ENCODE data around the gene CTTNBP2.

CTTNBP2 gene

GRCh38 chr7:117810642-117811512 is 62.4 kb downstream of the CTTNBP2 start:
- no peaks in the 10 kb centered on the region for H3K9me3 Mint-ChIP-seq
- H3K36me3 Mint-ChIP-seq: no peaks in the 10 kb centered on the region
- H3K27ac Mint-ChIP-seq: no peak overlapping the region
- no peaks in the 10 kb centered on the region for H3K4me1 Mint-ChIP-seq
- H3K27me3 Mint-ChIP-seq: no peaks in the 10 kb centered on the region
- H3K4me3 Mint-ChIP-seq: no peak overlapping the region

DNA sequence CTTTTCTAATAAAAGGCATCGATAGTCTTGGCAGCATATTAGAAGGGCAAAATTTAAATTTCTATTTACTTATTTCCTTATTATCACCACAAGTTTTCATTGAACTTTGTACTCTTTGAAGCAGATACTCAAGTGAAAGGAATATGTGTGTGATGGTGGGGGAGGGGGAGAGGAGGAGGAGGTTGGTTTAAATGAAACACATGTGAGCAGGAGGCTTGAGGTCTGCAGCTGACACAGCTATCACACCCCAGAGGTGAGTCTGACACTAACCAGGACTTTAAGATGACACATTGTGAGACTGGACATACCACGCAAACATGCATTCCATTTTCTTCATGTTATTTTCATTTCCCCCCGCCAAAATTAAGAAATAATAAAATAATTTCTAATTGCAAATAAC is 63.3 kb downstream of the CTTNBP2 start:
- Mint-ChIP-seq H3K36me3 (no peaks in the 10 kb centered on the region), H3K4me3 (no peak overlapping the region), H3K27me3 (no peaks in the 10 kb centered on the region)

GRCh38 chr7:117808910-117809705 is 64.1 kb downstream of the CTTNBP2 start:
- no peak overlapping the region for H3K27ac Mint-ChIP-seq
- no peak overlapping the region for H3K4me3 Mint-ChIP-seq
- no peaks in the 10 kb centered on the region for H3K4me1 Mint-ChIP-seq
- H3K27me3 Mint-ChIP-seq: no peaks in the 10 kb centered on the region
- no peaks in the 10 kb centered on the region for H3K36me3 Mint-ChIP-seq
- H3K9me3 Mint-ChIP-seq: no peaks in the 10 kb centered on the region

More for the DNA sequence above, 63.3 kb downstream of the CTTNBP2 start:
- Mint-ChIP-seq H3K27ac (no peak overlapping the region), H3K9me3 (no peaks in the 10 kb centered on the region), H3K4me1 (no peaks in the 10 kb centered on the region)

- no peak overlapping the region for H3K27ac Mint-ChIP-seq
Observed at GRCh38 chr7:117808341-117808757, 64.9 kb downstream of the CTTNBP2 start.

DNA sequence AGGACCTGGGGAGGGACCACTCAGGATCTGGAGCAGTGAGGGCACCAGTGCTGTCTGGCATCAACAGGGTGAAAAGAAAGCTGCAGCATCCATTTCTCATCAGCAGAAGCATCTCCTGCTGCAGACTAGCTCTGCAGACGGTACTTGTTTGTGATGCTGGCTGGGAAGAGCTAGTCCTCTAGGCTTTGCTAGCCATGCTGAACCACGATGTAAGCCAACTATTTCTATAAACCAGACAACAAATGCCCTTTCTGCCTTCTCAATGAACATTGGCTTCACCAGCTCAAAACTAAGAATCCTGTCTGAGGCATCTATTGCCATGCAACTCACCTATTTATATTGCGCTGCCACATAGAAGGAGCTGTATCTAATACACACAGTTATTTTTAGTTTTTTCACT is 65.6 kb downstream of the CTTNBP2 start:
- Mint-ChIP-seq H3K4me1 (no peaks in the 10 kb centered on the region), H3K9me3 (peaks cover 4% of the 10 kb centered on the region), H3K36me3 (no peaks in the 10 kb centered on the region), H3K27ac (no peak overlapping the region), H3K4me3 (no peak overlapping the region), H3K27me3 (no peaks in the 10 kb centered on the region)

More at GRCh38 chr7:117808341-117808757, 64.9 kb downstream of the CTTNBP2 start:
- Mint-ChIP-seq H3K4me3 (no peak overlapping the region), H3K36me3 (no peaks in the 10 kb centered on the region), H3K9me3 (peaks cover 3% of the 10 kb centered on the region), H3K27me3 (no peaks in the 10 kb centered on the region), H3K4me1 (no peaks in the 10 kb centered on the region)

- no peaks in the 10 kb centered on the region for H3K4me1 Mint-ChIP-seq
- H3K27me3 Mint-ChIP-seq: no peaks in the 10 kb centered on the region
- H3K27ac Mint-ChIP-seq: no peak overlapping the region
- H3K36me3 Mint-ChIP-seq: no peaks in the 10 kb centered on the region
- H3K9me3 Mint-ChIP-seq: peaks cover 4% of the 10 kb centered on the region
- no peak overlapping the region for H3K4me3 Mint-ChIP-seq
Observed at GRCh38 chr7:117806011-117806410, 67.2 kb downstream of the CTTNBP2 start.

DNA sequence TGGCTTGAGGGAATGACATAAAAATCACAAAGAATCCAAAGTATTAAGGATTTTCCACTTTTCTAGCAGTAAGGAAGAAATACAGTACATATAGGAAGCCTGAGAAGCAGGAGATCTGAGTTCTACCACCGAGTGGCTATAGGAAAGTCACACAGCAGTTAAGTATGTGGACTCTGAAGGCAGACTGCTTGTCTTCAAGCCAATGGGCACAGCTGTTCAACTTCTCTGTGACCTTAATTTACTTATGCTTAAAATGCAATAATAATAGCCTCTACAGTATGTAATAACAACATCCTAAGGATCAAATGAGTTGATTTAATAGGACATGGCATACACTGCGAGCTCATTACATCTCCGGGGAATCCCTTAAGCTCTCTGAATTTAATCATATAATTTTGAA is 68.0 kb downstream of the CTTNBP2 start:
- Mint-ChIP-seq H3K9me3 (peaks cover 4% of the 10 kb centered on the region), H3K27ac (no peak overlapping the region), H3K4me3 (no peak overlapping the region), H3K4me1 (no peaks in the 10 kb centered on the region), H3K36me3 (no peaks in the 10 kb centered on the region), H3K27me3 (no peaks in the 10 kb centered on the region)

GRCh38 chr7:117803476-117803875 is 69.8 kb downstream of the CTTNBP2 start:
- Mint-ChIP-seq H3K4me1 (no peaks in the 10 kb centered on the region), H3K27me3 (no peaks in the 10 kb centered on the region), H3K36me3 (no peaks in the 10 kb centered on the region), H3K27ac (no peak overlapping the region), H3K9me3 (peaks cover 4% of the 10 kb centered on the region), H3K4me3 (no peak overlapping the region)

GRCh38 chr7:117802660-117803059 is 70.6 kb downstream of the CTTNBP2 start:
- Mint-ChIP-seq H3K27ac (no peak overlapping the region), H3K9me3 (peaks cover 4% of the 10 kb centered on the region), H3K36me3 (no peaks in the 10 kb centered on the region), H3K4me3 (no peak overlapping the region), H3K4me1 (no peaks in the 10 kb centered on the region), H3K27me3 (peaks cover under 1% of the 10 kb centered on the region)

DNA sequence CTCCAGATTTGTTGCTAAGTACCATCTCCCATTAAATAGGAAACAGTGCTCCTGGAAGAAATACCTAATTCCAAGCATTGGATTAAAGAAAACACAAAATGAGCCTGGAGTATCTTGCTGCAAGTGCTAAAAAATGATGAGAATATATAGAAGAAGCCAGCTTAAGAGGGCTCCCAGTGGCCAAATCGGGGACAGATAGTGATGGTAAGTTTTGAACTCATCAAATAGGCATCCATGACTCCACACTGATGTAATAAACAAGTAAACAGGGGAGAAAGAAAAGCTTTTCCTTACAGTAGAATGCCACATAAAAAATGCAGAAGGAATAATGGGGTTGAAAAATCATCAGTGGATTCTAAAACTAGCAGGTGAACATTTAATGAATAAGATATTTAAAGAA is 72.4 kb downstream of the CTTNBP2 start:
- no peak overlapping the region for H3K4me3 Mint-ChIP-seq

DNA sequence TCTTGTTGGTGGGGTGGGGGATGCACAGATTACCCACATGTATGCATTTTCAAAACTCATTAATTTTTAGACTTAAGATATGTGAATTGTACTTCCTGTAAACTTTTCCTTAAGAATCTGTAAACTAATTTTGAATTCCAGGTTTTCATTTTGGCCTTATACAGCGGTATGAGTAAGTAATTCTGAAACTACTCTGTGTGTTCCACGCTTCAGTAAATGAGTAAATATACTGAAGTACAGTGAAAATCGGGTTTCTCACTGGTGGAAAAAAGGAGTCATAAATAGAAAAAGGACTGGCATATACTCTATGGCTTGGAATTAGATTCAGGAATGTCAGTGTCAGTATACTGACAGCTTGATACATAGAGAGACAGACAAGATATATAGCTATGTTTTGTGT is 72.8 kb downstream of the CTTNBP2 start:
- Mint-ChIP-seq H3K9me3 (peaks cover 4% of the 10 kb centered on the region), H3K36me3 (no peaks in the 10 kb centered on the region)

More for the DNA sequence above, 72.4 kb downstream of the CTTNBP2 start:
- Mint-ChIP-seq H3K36me3 (no peaks in the 10 kb centered on the region), H3K27me3 (peaks cover 4% of the 10 kb centered on the region), H3K9me3 (peaks cover 4% of the 10 kb centered on the region), H3K27ac (no peak overlapping the region), H3K4me1 (no peaks in the 10 kb centered on the region)

GRCh38 chr7:117796889-117797288 is 76.4 kb downstream of the CTTNBP2 start:
- Mint-ChIP-seq H3K4me1 (no peaks in the 10 kb centered on the region), H3K36me3 (no peaks in the 10 kb centered on the region), H3K27ac (no peak overlapping the region), H3K9me3 (no peaks in the 10 kb centered on the region), H3K27me3 (peaks cover 4% of the 10 kb centered on the region), H3K4me3 (no peak overlapping the region)

More for the DNA sequence above, 72.8 kb downstream of the CTTNBP2 start:
- no peak overlapping the region for H3K27ac Mint-ChIP-seq
- H3K4me3 Mint-ChIP-seq: no peak overlapping the region
- peaks cover 4% of the 10 kb centered on the region for H3K27me3 Mint-ChIP-seq
- H3K4me1 Mint-ChIP-seq: no peaks in the 10 kb centered on the region

DNA sequence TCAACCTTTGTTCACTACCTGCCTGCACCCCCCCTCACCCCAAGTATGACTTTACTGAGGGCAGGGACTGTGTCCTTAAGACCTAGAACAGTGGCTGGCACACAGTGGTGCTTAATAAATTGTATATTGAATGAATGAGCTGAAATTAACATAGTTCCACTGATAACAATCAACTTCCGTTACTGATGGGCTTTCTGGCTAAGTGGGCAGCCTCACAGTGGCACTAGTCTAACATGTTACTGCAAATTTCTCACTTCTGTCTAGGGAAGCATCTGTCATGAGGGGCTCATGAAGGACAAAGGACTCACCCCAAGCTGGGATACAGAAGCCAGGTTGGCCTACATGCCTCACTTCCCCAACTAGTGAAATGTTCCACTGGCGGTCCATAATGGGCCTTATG is 79.3 kb downstream of the CTTNBP2 start:
- peaks cover 6% of the 10 kb centered on the region for H3K27me3 Mint-ChIP-seq
- no peak overlapping the region for H3K27ac Mint-ChIP-seq
- H3K4me3 Mint-ChIP-seq: no peak overlapping the region
- no peaks in the 10 kb centered on the region for H3K9me3 Mint-ChIP-seq
- no peaks in the 10 kb centered on the region for H3K36me3 Mint-ChIP-seq
- no peaks in the 10 kb centered on the region for H3K4me1 Mint-ChIP-seq

- Mint-ChIP-seq H3K9me3 (no peaks in the 10 kb centered on the region), H3K36me3 (no peaks in the 10 kb centered on the region), H3K27me3 (peaks cover 6% of the 10 kb centered on the region), H3K4me3 (no peak overlapping the region), H3K4me1 (no peaks in the 10 kb centered on the region), H3K27ac (no peak overlapping the region)
Observed at GRCh38 chr7:117793521-117793920, 79.7 kb downstream of the CTTNBP2 start.

GRCh38 chr7:117791877-117792780 is 81.1 kb downstream of the CTTNBP2 start:
- Mint-ChIP-seq H3K4me3 (no peak overlapping the region), H3K4me1 (no peaks in the 10 kb centered on the region), H3K36me3 (no peaks in the 10 kb centered on the region), H3K9me3 (no peaks in the 10 kb centered on the region), H3K27me3 (peaks cover 2% of the 10 kb centered on the region), H3K27ac (no peak overlapping the region)

Measured in activated naive CD4-positive, alpha-beta T cell treated with anti-CD3 and anti-CD28 coated beads, Interleukin-2, amount 50 U/mL, for 24 hours (primary cell).